K562 (cell line): ENCODE results near the gene CSRNP3. TPM values are rescaled to one million over a fixed set of nuclear protein-coding genes. Genes with fewer than 3 reads are reported as not detected.

ENCODE experiments used
- ATAC-seq: fragments of 200-7000 bp; cut with Tn5 transposase; 3 replicates; pipeline ENCODE4 v1.9.1; 2020; ENCODE audit warnings: moderate library complexity
- BruUV-seq: library from RNA; stranded (reverse); fragments of 400-500 nt; replicated peaks from 2 replicates; lab custom pipeline; 2021; lab: Mats Ljungman, UMichigan
- CTCF ChIA-PET: fragments of 300-600 bp; formaldehyde crosslinking; extraction: SDS; loops from one replicate; lab custom pipeline; 2021; ENCODE audit warnings: low intra/inter-chr PET ratio; lab: Yijun Ruan, JAX
- POLR2A ChIA-PET: fragments of 300-600, 350-650 bp; sonication (Branson Sonifier 250); formaldehyde crosslinking; extraction: SDS; loops from one replicate; lab custom pipeline; 2021; ENCODE audit warnings: antibody characterized with exemption, inconsistent platforms; lab: Yijun Ruan, JAX
- DNase-seq, 4 experiments: peaks; one replicate each; pipeline versions ENCODE4 v3.0.0 to v3.0.0-alpha.2; 2011 to 2018; ENCODE audit warnings: low spot score in 3 of 4, mixed read lengths in 3 of 4; ENCODE audit errors: extremely low read depth in 1 of 4
- FAIRE-seq: peaks from 2 replicates; lab custom pipeline; 2011; peaks lifted over from hg19 to GRCh38; lab: Jason Lieb, UNC
- H2AFZ ChIP-seq: 2 replicates; pipeline ENCODE4 v1.6.0; 2011; ENCODE audit warnings: low read depth, low read length, control low read depth, inconsistent platforms
- H3K27ac ChIP-seq: fragments of 200-600 bp; 3 replicates; pipeline ENCODE4 v1.8.0; 2011; ENCODE audit warnings: low read depth, mild to moderate bottlenecking, control low read depth, inconsistent platforms, low read length, moderate library complexity, mixed read lengths; ENCODE audit errors: extremely low read depth
- H3K27me3 ChIP-seq, 2 experiments: fragments of 300-600 bp in 1 of 2; 2 replicates in 1 of 2; 3 replicates in 1 of 2; pipeline versions ENCODE4 v1.6.0 to v1.8.0; 2011; ENCODE audit warnings: inconsistent platforms in 2 of 2, low read length in 2 of 2, mild to moderate bottlenecking in 1 of 2, mixed read lengths in 1 of 2, moderate library complexity in 1 of 2; ENCODE audit not compliant: control insufficient read depth in 2 of 2, insufficient read depth in 2 of 2
- H3K36me3 ChIP-seq: fragments of 300-600 bp; 3 replicates; pipeline ENCODE4 v1.8.0; 2011; ENCODE audit warnings: mild to moderate bottlenecking, low read length, inconsistent platforms; ENCODE audit not compliant: control insufficient read depth, insufficient read depth
- H3K4me1 ChIP-seq, 2 experiments: fragments of 200-600 bp in 1 of 2; replicated peaks in 1 of 2; 2 replicates in 1 of 2; 3 replicates in 1 of 2; pipeline versions ENCODE4 v1.5.1 to v1.8.0; 2011; ENCODE audit warnings: inconsistent platforms in 2 of 2, low read length in 2 of 2, mild to moderate bottlenecking in 1 of 2, mixed read lengths in 1 of 2, moderate library complexity in 1 of 2; ENCODE audit not compliant: control insufficient read depth in 2 of 2, insufficient read depth in 2 of 2
- H3K4me2 ChIP-seq: 2 replicates; pipeline ENCODE4 v1.6.1; 2011; ENCODE audit warnings: low read length, control low read depth, inconsistent platforms, mixed read lengths; ENCODE audit not compliant: insufficient read depth
- H3K4me3 ChIP-seq: fragments of 200-600 bp; sonication (generic), shearing (Covaris generic); 2 replicates; pipeline ENCODE4 v1.5.1; 2016; ENCODE audit warnings: control low read depth, inconsistent platforms
- H3K79me2 ChIP-seq: fragments of 200-600 bp; 3 replicates; pipeline ENCODE4 v1.8.0; 2011; ENCODE audit warnings: low read length, inconsistent platforms; ENCODE audit not compliant: control insufficient read depth, insufficient read depth
- H3K9ac ChIP-seq, 2 experiments: 2 replicates each; pipeline versions ENCODE4 v1.6.0 to v1.6.1; 2011; ENCODE audit warnings: low read depth in 2 of 2, low read length in 2 of 2, control low read depth in 1 of 2, inconsistent platforms in 1 of 2, mild to moderate bottlenecking in 1 of 2, mixed read lengths in 1 of 2; ENCODE audit not compliant: insufficient read depth in 1 of 2
- H3K9me1 ChIP-seq: one replicate; pipeline ENCODE4 v1.6.0; 2011; ENCODE audit warnings: inconsistent platforms, mild to moderate bottlenecking, low read length, moderate library complexity; ENCODE audit not compliant: control insufficient read depth, insufficient read depth
- H3K9me3 ChIP-seq: replicated peaks from 2 replicates; pipeline ENCODE4 v1.5.1; 2011; ENCODE audit warnings: low read depth, low read length, inconsistent platforms; ENCODE audit not compliant: control insufficient read depth, insufficient read depth
- H4K20me1 ChIP-seq: replicated peaks from 2 replicates; pipeline ENCODE4 v1.6.1; 2011; ENCODE audit warnings: low read length, inconsistent platforms, mixed read lengths; ENCODE audit not compliant: control insufficient read depth, insufficient read depth
- CEBPG ChIP-seq, 3 experiments: fragments of 200-800 bp in 1 of 3; sonication (Bioruptor generic) in 1 of 3; sonication (generic) in 1 of 3; formaldehyde crosslinking in 1 of 3; IDR thresholded peaks in 2 of 3; conservative IDR thresholded peaks in 1 of 3; 2 replicates each; pipeline versions ENCODE4 v1.6.1 to v1.8.0; 2016 to 2022; ENCODE audit warnings: missing compliant biosample characterization in 2 of 3, missing genetic modification characterization in 2 of 3, mild to moderate bottlenecking in 1 of 3, missing genetic modification reagents in 1 of 3
- CREB1 ChIP-seq, 2 experiments: sonication (generic) in 1 of 2; formaldehyde crosslinking in 1 of 2; IDR thresholded peaks; 2 replicates each; pipeline versions ENCODE4 v1.6.1 to v1.8.0; 2012 to 2022; ENCODE audit warnings: inconsistent platforms in 1 of 2, mild to moderate bottlenecking in 1 of 2, missing genetic modification reagents in 1 of 2, moderate library complexity in 1 of 2
- CTCF ChIP-seq, 3 experiments: IDR thresholded peaks in 2 of 3; conservative IDR thresholded peaks in 1 of 3; 2 replicates each; pipeline ENCODE4 v1.5.1; 2011 to 2012; ENCODE audit warnings: low read length in 3 of 3, mild to moderate bottlenecking in 3 of 3, control low read depth in 2 of 3, improper control_type of control experiment in 1 of 3, inconsistent platforms in 1 of 3, low read depth in 1 of 3, mixed read lengths in 1 of 3, moderate library complexity in 1 of 3; ENCODE audit not compliant: insufficient read depth in 2 of 3
- ETV5 ChIP-seq: sonication (generic); formaldehyde crosslinking; IDR thresholded peaks from 2 replicates; pipeline ENCODE4 v1.4.0; 2020; ENCODE audit warnings: low read depth, mild to moderate bottlenecking, missing genetic modification reagents
- KLF13 ChIP-seq: fragments of 450-650 bp; IDR thresholded peaks from 2 replicates; pipeline ENCODE4 v1.6.1; 2016; ENCODE audit warnings: missing genetic modification characterization, low read depth, mild to moderate bottlenecking, missing compliant biosample characterization, moderate library complexity, borderline replicate concordance
- SRF ChIP-seq, 2 experiments: fragments of 250-450, 450-650 bp in 1 of 2; sonication (Bioruptor Pico) in 1 of 2; sonication (generic) in 1 of 2; formaldehyde crosslinking; IDR thresholded peaks; 2 replicates each; pipeline versions ENCODE4 v1.5.0 to v1.5.1; 2020 to 2022; ENCODE audit warnings: mild to moderate bottlenecking in 1 of 2, missing genetic modification reagents in 1 of 2
- WGBS: fragments of 100-300 bp; shearing (Covaris generic); methylation state at CpG from one replicate; pipeline ENCODE4 v1.1.6; 2016; ENCODE audit warnings: low coverage, mixed read lengths; ENCODE audit not compliant: insufficient coverage; ENCODE audit errors: missing lambda C conversion rate; 5-methylcytosine and 5-hydroxymethylcytosine counted together
- in situ Hi-C: fragments of 300-500 bp; cut with MboI; formaldehyde crosslinking; loops from 4 replicates; pipeline ENCODE4 v1.15.0; 2018; ENCODE audit warnings: inconsistent platforms, mixed read lengths
- intact Hi-C: fragments of 100-400 bp; cut with micrococcal nuclease; formaldehyde crosslinking; loops from 2 replicates; pipeline ENCODE4 v1.14.2; 2022
- polyA plus RNA-seq, 8 experiments: library from polyadenylated mRNA; depleted of rRNA in 4 of 8; stranded (reverse) in 5 of 8; unstranded in 3 of 8; fragments of >200 nt; fragmentation: Nextera tagmentation in 2 of 8; fragmentation: Illumina TruSeq in 1 of 8; extraction: Ambion mirVana in 2 of 8; extraction: Trizol in 1 of 8; gene quantifications; 2 replicates each; pipeline versions ENCODE4 v1.2.1 to v1.2.3, GENCODE V29; 2011 to 2014; ENCODE audit warnings: inconsistent platforms in 1 of 8, missing spikeins in 1 of 8
- total RNA-seq, 7 experiments: library from RNA; depleted of rRNA in 6 of 7; stranded (reverse); fragments of >200 nt in 6 of 7; fragmentation: Illumina TruSeq in 2 of 7; extraction: Trizol in 2 of 7; gene quantifications; 2 replicates each; pipeline versions ENCODE4 v1.2.1 to v1.2.3, GENCODE V29; 2011 to 2021; ENCODE audit warnings: low replicate concordance in 1 of 7

Gene CSRNP3
- total and polyA plus RNA-seq, 9 of the 15 experiments (the other 6 are each of a cell fraction or from before 2014, with no cell fraction given): not detected

- TF ChIP-seq SRF (CRISPR knock-in tag; IDR thresholded peaks at IDR 0.05): no peak
- TF ChIP-seq ETV5 (CRISPR knock-in tag): no peak
- no peak for TF ChIP-seq CREB1 (IDR thresholded peaks at IDR 0.05)
- no peak for TF ChIP-seq CREB1 (CRISPR knock-in tag; IDR thresholded peaks at IDR 0.05)
- TF ChIP-seq CEBPG (CRISPR knock-in tag; IDR thresholded peaks at IDR 0.05): no peak
- no peak for TF ChIP-seq CEBPG (tag; conservative IDR thresholded peaks at IDR 0.05 in 1 of 2, IDR thresholded peaks at IDR 0.05 in 1 of 2)
- TF ChIP-seq, all 486 proteins: peak for 0
Measured at GRCh38 chr2:165562233-165562632, 92.7 kb downstream of the CSRNP3 start (continued).

- Histone ChIP-seq H3K36me3 (no peaks in the 10 kb centered on the region), H3K9me1 (no peaks in the 10 kb centered on the region), H3K27ac (no peak overlapping the region), H4K20me1 (no peaks in the 10 kb centered on the region), H3K9ac (no peak overlapping the region), H3K27me3 (no peaks in the 10 kb centered on the region), H3K4me1 (no peaks in the 10 kb centered on the region), H2AFZ (no peak overlapping the region), H3K79me2 (no peaks in the 10 kb centered on the region), H3K4me2 (no peak overlapping the region), H3K4me3 (no peak overlapping the region), H3K9me3 (no peaks in the 10 kb centered on the region; the same call in 1 of the 2 replicates)
- no peak for ATAC-seq
- TF ChIP-seq CTCF (IDR thresholded peaks at IDR 0.05 in 2 of 3, conservative IDR thresholded peaks at IDR 0.05 in 1 of 3; ENCODE audit: insufficient read depth in 2 of 3, low read depth in 1 of 3, low read length in 3 of 3): 0 out of 6 replicates have a peak, but pooled peaks of 1 of the 3 experiments have one; percentile 11
- no peak for TF ChIP-seq KLF13 (tag)
- no peak for DNase-seq
- no TSS peak for BruUV-seq
- in situ Hi-C loops (no loop called here), intact Hi-C loops (no loop called here)
- FAIRE-seq: no peak
- ChIA-PET POLR2A (no interaction called here), CTCF (no interaction called here)
- 0% methylated on average over 6 of the region's 6 CpGs for WGBS
Measured at GRCh38 chr2:165563468-165564225, 94.1 kb downstream of the CSRNP3 start.
